GM12892 (cell line): ENCODE results near the gene MAP4K1.
"Not testable (repeated sequence)": the region's sequence is repeated elsewhere in the genome, so short reads cannot be mapped to it uniquely, and the experiment has no call there.

Source experiments
- DNase-seq: peaks from one replicate; pipeline ENCODE4 v3.0.0; 2011; ENCODE audit not compliant: insufficient read length
- FAIRE-seq: peaks from 2 replicates; lab custom pipeline; 2011; peaks lifted over from hg19 to GRCh38; lab: Jason Lieb, UNC
- POLR2A ChIP-seq: IDR thresholded peaks from 2 replicates; pipeline ENCODE4 v1.6.1; 2011; ENCODE audit warnings: low read depth, low read length, control low read depth
- POLR2AphosphoS5 ChIP-seq: IDR thresholded peaks from 2 replicates; pipeline ENCODE4 v1.6.1; 2011; ENCODE audit warnings: low read depth, low read length, control low read depth
- TAF1 ChIP-seq: IDR thresholded peaks from 2 replicates; pipeline ENCODE4 v1.6.1; 2011; ENCODE audit warnings: low read depth, mild to moderate bottlenecking, control low read depth, low read length, borderline replicate concordance

The MAP4K1 gene

GRCh38 chr19:38580080-38580479, 37.7 kb downstream of the MAP4K1 start:
- TF ChIP-seq POLR2AphosphoS5 (no peak), TAF1 (no peak), POLR2A (no peak)
- DNase-seq, result no peak
- no peak for FAIRE-seq

GRCh38 chr19:38579304-38579703, 38.4 kb downstream of the MAP4K1 start:
- FAIRE-seq, DNase-seq: not testable (repeated sequence)

- DNase-seq, result no peak
- no peak for FAIRE-seq
- TF ChIP-seq POLR2A, result no peak
- TF ChIP-seq POLR2AphosphoS5, result no peak
- no peak for TF ChIP-seq TAF1
Observed at GRCh38 chr19:38577826-38578225, 39.9 kb downstream of the MAP4K1 start.

GRCh38 chr19:38571682-38572081, 46.1 kb downstream of the MAP4K1 start:
- FAIRE-seq, result no peak
- TF ChIP-seq POLR2A, result no peak
- TF ChIP-seq TAF1, result no peak
- no peak for TF ChIP-seq POLR2AphosphoS5

GRCh38 chr19:38569368-38569983, 48.3 kb downstream of the MAP4K1 start:
- TF ChIP-seq POLR2AphosphoS5 (no peak), POLR2A (no peak), TAF1 (no peak)
- DNase-seq, result no peak
- peak; percentile 5 for FAIRE-seq

More at GRCh38 chr19:38571682-38572081, 46.1 kb downstream of the MAP4K1 start:
- DNase-seq, result no peak

GRCh38 chr19:38565691-38566105, 52.1 kb downstream of the MAP4K1 start:
- no peak for DNase-seq
- TF ChIP-seq TAF1 (no peak), POLR2A (no peak), POLR2AphosphoS5 (no peak)
- FAIRE-seq, result no peak

- TF ChIP-seq POLR2AphosphoS5 (no peak), TAF1 (no peak), POLR2A (no peak)
- FAIRE-seq (no peak), DNase-seq (no peak)
Observed at GRCh38 chr19:38564981-38565690, 52.6 kb downstream of the MAP4K1 start.

- no peak for DNase-seq
- TF ChIP-seq POLR2A (no peak), POLR2AphosphoS5 (no peak), TAF1 (no peak)
- no peak for FAIRE-seq
Observed at GRCh38 chr19:38563475-38563874, 54.3 kb downstream of the MAP4K1 start.

- no peak for FAIRE-seq
Observed at GRCh38 chr19:38562096-38562495, 55.7 kb downstream of the MAP4K1 start.

GRCh38 chr19:38561658-38562057, 56.1 kb downstream of the MAP4K1 start:
- TF ChIP-seq POLR2AphosphoS5, result no peak
- TF ChIP-seq POLR2A, result no peak
- no peak for TF ChIP-seq TAF1
- FAIRE-seq (no peak), DNase-seq (no peak)

More at GRCh38 chr19:38562096-38562495, 55.7 kb downstream of the MAP4K1 start:
- DNase-seq, result no peak
- TF ChIP-seq POLR2AphosphoS5, result no peak
- TF ChIP-seq TAF1, result no peak

GRCh38 chr19:38561053-38561606, 56.6 kb downstream of the MAP4K1 start:
- DNase-seq (no peak), FAIRE-seq (no peak)
- TF ChIP-seq TAF1, result no peak

GRCh38 chr19:38559428-38560401, 58.0 kb downstream of the MAP4K1 start:
- no peak for DNase-seq
- peak; percentile 93 for FAIRE-seq
- TF ChIP-seq POLR2AphosphoS5 (no peak), POLR2A (no peak), TAF1 (no peak)

GRCh38 chr19:38558933-38559332, 58.8 kb downstream of the MAP4K1 start:
- not testable (repeated sequence) for FAIRE-seq, DNase-seq
